Measurements from ENCODE around the gene TBC1D19. TPM values are rescaled to one million over a fixed set of nuclear protein-coding genes. Genes with fewer than 3 reads are reported as not detected.
A peak's percentile ranks its signal among the peaks of the same experiment; 100 is the strongest.

Gene TBC1D19
- total and polyA plus RNA-seq, 9 of the 15 experiments (the other 6 are each of a cell fraction or from before 2014, with no cell fraction given), result 0.73 to 5.6 (median 3.7) TPM

DNA sequence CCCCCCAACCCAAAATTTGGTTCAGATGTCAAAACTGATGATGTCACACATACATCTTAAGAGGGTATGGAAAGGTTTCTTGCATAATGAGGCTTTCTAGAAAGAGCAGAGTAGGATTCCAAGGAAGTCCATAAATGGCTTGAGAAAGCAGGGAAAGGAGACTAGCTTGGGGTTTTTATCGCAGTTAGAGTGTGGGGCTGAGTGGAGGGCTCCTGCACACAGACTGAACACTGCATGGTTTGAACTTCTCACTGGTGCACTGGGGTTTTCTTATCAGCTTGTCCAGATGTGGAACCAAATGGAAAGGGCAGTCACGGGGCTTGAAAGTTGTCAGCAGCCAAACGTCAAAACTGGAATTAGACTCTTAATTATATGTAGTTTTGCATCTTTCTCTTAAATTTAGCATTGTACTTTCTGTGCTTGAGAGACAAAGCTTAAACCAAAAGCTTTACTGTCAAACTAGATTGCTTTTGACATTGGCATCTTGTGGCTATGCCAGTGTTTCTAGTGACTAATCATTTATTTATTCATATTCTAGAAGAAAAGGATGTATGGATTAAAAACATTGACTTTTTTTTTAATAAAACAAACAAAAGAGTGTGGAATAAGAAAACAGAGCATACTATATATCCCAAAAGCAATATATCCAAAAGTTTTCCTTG lies 198.4 kb downstream of the TBC1D19 start (continued):
- no peak for TF ChIP-seq ZNF23 (CRISPR knock-in tag; IDR thresholded peaks at IDR 0.05)
- TF ChIP-seq TAF7 (tag; IDR thresholded peaks at IDR 0.05), result no peak
- no peak for TF ChIP-seq KAT7 (CRISPR knock-in tag; IDR thresholded peaks at IDR 0.05; ENCODE audit: borderline replicate concordance)
- TF ChIP-seq TAF1 (IDR thresholded peaks at IDR 0.05; ENCODE audit: control insufficient read depth, extremely low read depth, insufficient read depth, low read length, severe bottlenecking), result no peak
- TF ChIP-seq, protein P1, sequence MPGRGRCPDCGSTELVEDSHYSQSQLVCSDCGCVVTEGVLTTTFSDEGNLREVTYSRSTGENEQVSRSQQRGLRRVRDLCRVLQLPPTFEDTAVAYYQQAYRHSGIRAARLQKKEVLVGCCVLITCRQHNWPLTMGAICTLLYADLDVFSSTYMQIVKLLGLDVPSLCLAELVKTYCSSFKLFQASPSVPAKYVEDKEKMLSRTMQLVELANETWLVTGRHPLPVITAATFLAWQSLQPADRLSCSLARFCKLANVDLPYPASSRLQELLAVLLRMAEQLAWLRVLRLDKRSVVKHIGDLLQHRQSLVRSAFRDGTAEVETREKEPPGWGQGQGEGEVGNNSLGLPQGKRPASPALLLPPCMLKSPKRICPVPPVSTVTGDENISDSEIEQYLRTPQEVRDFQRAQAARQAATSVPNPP (IDR thresholded peaks at IDR 0.05; ENCODE audit: borderline replicate concordance, insufficient read depth, insufficient read length), result no peak
- peak; percentile 77 for TF ChIP-seq RNF2 (IDR thresholded peaks at IDR 0.05)
- no peak for TF ChIP-seq EZH2 (IDR thresholded peaks at IDR 0.05; ENCODE audit: borderline replicate concordance, low read depth, low read length)
- TF ChIP-seq RUNX1 (IDR thresholded peaks at IDR 0.05; ENCODE audit: low read depth), result no peak
- TF ChIP-seq, protein P2, sequence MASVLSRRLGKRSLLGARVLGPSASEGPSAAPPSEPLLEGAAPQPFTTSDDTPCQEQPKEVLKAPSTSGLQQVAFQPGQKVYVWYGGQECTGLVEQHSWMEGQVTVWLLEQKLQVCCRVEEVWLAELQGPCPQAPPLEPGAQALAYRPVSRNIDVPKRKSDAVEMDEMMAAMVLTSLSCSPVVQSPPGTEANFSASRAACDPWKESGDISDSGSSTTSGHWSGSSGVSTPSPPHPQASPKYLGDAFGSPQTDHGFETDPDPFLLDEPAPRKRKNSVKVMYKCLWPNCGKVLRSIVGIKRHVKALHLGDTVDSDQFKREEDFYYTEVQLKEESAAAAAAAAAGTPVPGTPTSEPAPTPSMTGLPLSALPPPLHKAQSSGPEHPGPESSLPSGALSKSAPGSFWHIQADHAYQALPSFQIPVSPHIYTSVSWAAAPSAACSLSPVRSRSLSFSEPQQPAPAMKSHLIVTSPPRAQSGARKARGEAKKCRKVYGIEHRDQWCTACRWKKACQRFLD (CRISPR knock-in tag; IDR thresholded peaks at IDR 0.05), result no peak
- TF ChIP-seq ADNP (tag; IDR thresholded peaks at IDR 0.05), result no peak
- TF ChIP-seq, protein P3, sequence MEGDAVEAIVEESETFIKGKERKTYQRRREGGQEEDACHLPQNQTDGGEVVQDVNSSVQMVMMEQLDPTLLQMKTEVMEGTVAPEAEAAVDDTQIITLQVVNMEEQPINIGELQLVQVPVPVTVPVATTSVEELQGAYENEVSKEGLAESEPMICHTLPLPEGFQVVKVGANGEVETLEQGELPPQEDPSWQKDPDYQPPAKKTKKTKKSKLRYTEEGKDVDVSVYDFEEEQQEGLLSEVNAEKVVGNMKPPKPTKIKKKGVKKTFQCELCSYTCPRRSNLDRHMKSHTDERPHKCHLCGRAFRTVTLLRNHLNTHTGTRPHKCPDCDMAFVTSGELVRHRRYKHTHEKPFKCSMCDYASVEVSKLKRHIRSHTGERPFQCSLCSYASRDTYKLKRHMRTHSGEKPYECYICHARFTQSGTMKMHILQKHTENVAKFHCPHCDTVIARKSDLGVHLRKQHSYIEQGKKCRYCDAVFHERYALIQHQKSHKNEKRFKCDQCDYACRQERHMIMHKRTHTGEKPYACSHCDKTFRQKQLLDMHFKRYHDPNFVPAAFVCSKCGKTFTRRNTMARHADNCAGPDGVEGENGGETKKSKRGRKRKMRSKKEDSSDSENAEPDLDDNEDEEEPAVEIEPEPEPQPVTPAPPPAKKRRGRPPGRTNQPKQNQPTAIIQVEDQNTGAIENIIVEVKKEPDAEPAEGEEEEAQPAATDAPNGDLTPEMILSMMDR (IDR thresholded peaks at IDR 0.05 in 2 of 3, conservative IDR thresholded peaks at IDR 0.05 in 1 of 3; ENCODE audit: insufficient read depth in 2 of 3, low read depth in 1 of 3, low read length in 3 of 3), result no peak
- TF ChIP-seq NR2F6 (CRISPR knock-in tag; IDR thresholded peaks at IDR 0.05), result no peak
- no peak for TF ChIP-seq SLC30A9 (CRISPR knock-in tag; IDR thresholded peaks at IDR 0.05)
- TF ChIP-seq, protein P4, sequence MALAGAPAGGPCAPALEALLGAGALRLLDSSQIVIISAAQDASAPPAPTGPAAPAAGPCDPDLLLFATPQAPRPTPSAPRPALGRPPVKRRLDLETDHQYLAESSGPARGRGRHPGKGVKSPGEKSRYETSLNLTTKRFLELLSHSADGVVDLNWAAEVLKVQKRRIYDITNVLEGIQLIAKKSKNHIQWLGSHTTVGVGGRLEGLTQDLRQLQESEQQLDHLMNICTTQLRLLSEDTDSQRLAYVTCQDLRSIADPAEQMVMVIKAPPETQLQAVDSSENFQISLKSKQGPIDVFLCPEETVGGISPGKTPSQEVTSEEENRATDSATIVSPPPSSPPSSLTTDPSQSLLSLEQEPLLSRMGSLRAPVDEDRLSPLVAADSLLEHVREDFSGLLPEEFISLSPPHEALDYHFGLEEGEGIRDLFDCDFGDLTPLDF (CRISPR knock-in tag; IDR thresholded peaks at IDR 0.05), result no peak
- TF ChIP-seq, protein P5, sequence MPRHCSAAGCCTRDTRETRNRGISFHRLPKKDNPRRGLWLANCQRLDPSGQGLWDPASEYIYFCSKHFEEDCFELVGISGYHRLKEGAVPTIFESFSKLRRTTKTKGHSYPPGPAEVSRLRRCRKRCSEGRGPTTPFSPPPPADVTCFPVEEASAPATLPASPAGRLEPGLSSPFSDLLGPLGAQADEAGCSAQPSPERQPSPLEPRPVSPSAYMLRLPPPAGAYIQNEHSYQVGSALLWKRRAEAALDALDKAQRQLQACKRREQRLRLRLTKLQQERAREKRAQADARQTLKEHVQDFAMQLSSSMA (CRISPR knock-in tag; IDR thresholded peaks at IDR 0.05), result no peak
- TF ChIP-seq, protein P6, sequence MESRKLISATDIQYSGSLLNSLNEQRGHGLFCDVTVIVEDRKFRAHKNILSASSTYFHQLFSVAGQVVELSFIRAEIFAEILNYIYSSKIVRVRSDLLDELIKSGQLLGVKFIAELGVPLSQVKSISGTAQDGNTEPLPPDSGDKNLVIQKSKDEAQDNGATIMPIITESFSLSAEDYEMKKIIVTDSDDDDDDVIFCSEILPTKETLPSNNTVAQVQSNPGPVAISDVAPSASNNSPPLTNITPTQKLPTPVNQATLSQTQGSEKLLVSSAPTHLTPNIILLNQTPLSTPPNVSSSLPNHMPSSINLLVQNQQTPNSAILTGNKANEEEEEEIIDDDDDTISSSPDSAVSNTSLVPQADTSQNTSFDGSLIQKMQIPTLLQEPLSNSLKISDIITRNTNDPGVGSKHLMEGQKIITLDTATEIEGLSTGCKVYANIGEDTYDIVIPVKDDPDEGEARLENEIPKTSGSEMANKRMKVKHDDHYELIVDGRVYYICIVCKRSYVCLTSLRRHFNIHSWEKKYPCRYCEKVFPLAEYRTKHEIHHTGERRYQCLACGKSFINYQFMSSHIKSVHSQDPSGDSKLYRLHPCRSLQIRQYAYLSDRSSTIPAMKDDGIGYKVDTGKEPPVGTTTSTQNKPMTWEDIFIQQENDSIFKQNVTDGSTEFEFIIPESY (CRISPR knock-in tag; IDR thresholded peaks at IDR 0.05), result no peak
- no peak for TF ChIP-seq FOXP1 (CRISPR knock-in tag; IDR thresholded peaks at IDR 0.05)
- TF ChIP-seq MTA3 (IDR thresholded peaks at IDR 0.05; ENCODE audit: borderline replicate concordance), result 0 out of 2 replicates have a peak, but pooled peaks have one; percentile 24
- TF ChIP-seq IFI16 (CRISPR knock-in tag; IDR thresholded peaks at IDR 0.05), result no peak
- no peak for TF ChIP-seq NELFE (IDR thresholded peaks at IDR 0.05; ENCODE audit: insufficient read depth, insufficient read length)
